Brain microvascular endothelial cell (primary cell): Measurements from ENCODE around the gene BICRAL.

ENCODE experiments used
- DNase-seq: peaks from one replicate; pipeline ENCODE4 v3.0.0-alpha.2; 2020
- H3K27ac ChIP-seq: fragments of 250-450 bp; sonication (Bioruptor Pico); 2 replicates; pipeline ENCODE4 v1.5.1; 2020; ENCODE audit warnings: mild to moderate bottlenecking, moderate library complexity
- H3K27me3 ChIP-seq: fragments of 250-450 bp; sonication (Bioruptor Pico); replicated peaks from 2 replicates; pipeline ENCODE4 v1.5.1; 2020; ENCODE audit warnings: mild to moderate bottlenecking
- H3K36me3 ChIP-seq: fragments of 250-450 bp; sonication (Bioruptor Pico); replicated peaks from 2 replicates; pipeline ENCODE4 v1.5.1; 2020; ENCODE audit warnings: mild to moderate bottlenecking
- H3K4me3 ChIP-seq: 2 replicates; pipeline ENCODE4 v1.5.1; 2011; ENCODE audit warnings: low read depth, mild to moderate bottlenecking, control low read depth, low read length, moderate library complexity
- CTCF ChIP-seq: IDR thresholded peaks from 2 replicates; pipeline ENCODE4 v1.5.1; 2011; ENCODE audit warnings: low read depth, mild to moderate bottlenecking, moderate library complexity, low read length, control low read depth, inconsistent platforms; ENCODE audit errors: missing control alignments
- in situ Hi-C: cut with HindIII; loops from 2 replicates; pipeline ENCODE4 v1.10.0; 2017; ENCODE audit warnings: low sequenced_read_pairs, low pct_ligation_motif_present

The BICRAL gene

GRCh38 chr6:42754759-42755158, 27.1 kb upstream of the BICRAL start:
- TF ChIP-seq CTCF = no peak
- no peaks in the 10 kb centered on the region for H3K27me3 ChIP-seq
- DNase-seq = no peak
- H3K4me3 ChIP-seq = no peak overlapping the region
- no peak overlapping the region for H3K27ac ChIP-seq
- no peaks in the 10 kb centered on the region for H3K36me3 ChIP-seq
- in situ Hi-C loops = no loop called here

- Histone ChIP-seq H3K27me3 (no peaks in the 10 kb centered on the region), H3K27ac (no peak overlapping the region), H3K36me3 (no peaks in the 10 kb centered on the region), H3K4me3 (no peak overlapping the region)
- no peak for TF ChIP-seq CTCF
- in situ Hi-C loops = no loop called here
- DNase-seq = no peak
Measured at GRCh38 chr6:42756722-42757121, 25.1 kb upstream of the BICRAL start.

- H3K36me3 ChIP-seq = no peaks in the 10 kb centered on the region
- TF ChIP-seq CTCF = no peak
- no peak overlapping the region for H3K4me3 ChIP-seq
- DNase-seq = no peak
- H3K27me3 ChIP-seq = no peaks in the 10 kb centered on the region
- in situ Hi-C loops = no loop called here
- no peak overlapping the region for H3K27ac ChIP-seq
Measured at GRCh38 chr6:42758756-42759430, 23.0 kb upstream of the BICRAL start.

- TF ChIP-seq CTCF = no peak
- in situ Hi-C loops = no loop called here
- Histone ChIP-seq H3K27ac (no peak overlapping the region), H3K36me3 (no peaks in the 10 kb centered on the region), H3K27me3 (no peaks in the 10 kb centered on the region), H3K4me3 (no peak overlapping the region)
- no peak for DNase-seq
Measured at GRCh38 chr6:42761287-42762067, 20.4 kb upstream of the BICRAL start.

- DNase-seq = no peak
- in situ Hi-C loops = no loop called here
- Histone ChIP-seq H3K4me3 (no peak overlapping the region), H3K36me3 (no peaks in the 10 kb centered on the region), H3K27me3 (no peaks in the 10 kb centered on the region), H3K27ac (no peak overlapping the region)
- TF ChIP-seq CTCF = no peak
Measured at GRCh38 chr6:42762426-42762859, 19.4 kb upstream of the BICRAL start.

GRCh38 chr6:42762950-42763349, 18.9 kb upstream of the BICRAL start:
- no peak for DNase-seq
- in situ Hi-C loops = no loop called here
- no peak for TF ChIP-seq CTCF

More at GRCh38 chr6:42762950-42763349, 18.9 kb upstream of the BICRAL start:
- no peak overlapping the region for H3K4me3 ChIP-seq
- H3K36me3 ChIP-seq = no peaks in the 10 kb centered on the region
- no peak overlapping the region for H3K27ac ChIP-seq
- no peaks in the 10 kb centered on the region for H3K27me3 ChIP-seq
